GM18511 (cell line): ENCODE results near the gene PDXDC1.
"Not testable (repeated sequence)": the region's sequence is repeated elsewhere in the genome, so short reads cannot be mapped to it uniquely, and the experiment has no call there.

ENCODE experiments used
- ATAC-seq: cut with Tn5 transposase; IDR thresholded peaks from one replicate; pipeline ENCODE4 v1.9.1; 2021; ENCODE audit warnings: mild to moderate bottlenecking, moderate library complexity; ENCODE audit not compliant: unreplicated experiment

The PDXDC1 gene

DNA sequence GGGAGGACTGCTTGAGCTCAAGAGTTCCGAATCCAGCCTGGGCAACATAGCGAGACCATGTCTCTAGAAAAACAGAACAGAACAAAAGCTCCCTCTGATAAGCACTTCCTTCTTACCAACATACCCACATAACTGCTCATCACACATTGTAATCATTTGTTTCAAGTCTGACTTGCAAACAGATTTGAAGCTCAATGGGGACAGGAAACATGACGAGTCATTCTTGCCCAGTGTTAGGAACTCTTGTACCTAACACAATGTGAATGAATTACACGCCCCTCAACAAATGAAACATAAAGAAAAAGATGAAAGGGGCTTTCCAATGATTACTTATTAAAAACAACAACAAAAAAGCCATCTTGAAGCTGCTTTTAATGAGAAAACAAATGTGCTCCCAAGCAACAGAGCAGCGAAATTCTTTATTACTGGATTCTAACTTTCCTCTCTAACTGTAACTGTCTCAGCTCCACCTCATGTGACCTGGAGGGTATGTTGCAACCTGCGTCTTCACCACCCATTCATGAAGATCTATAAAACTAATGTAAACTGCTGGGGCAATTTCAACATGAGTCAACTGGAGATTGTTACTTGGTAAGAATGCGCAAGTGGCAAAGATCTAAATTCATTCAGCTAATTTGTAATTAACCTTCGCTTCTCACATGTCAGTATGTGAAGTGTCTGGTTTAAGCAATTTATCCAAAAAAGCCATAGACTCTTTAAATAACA, 87.4 kb downstream of the PDXDC1 start:
- ATAC-seq, result not testable (repeated sequence)

DNA sequence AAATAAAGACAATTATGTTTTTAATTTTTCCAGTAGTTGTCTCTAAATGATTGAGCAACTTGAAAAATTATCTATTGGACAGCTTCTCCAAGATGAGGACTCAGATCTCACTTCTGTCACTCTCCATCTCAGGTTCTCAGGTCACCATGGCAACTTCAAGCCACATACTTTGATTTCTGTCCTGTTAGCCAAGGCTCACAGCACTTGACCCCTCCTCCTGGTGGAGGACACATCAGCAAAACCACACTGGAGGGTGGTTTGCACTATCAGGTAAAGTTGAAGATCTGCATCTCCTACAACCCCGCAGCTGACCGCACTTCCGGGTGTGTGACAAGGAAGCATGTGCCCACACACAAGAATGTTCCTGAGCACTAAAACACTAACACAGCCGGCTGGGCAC, 91.1 kb downstream of the PDXDC1 start:
- ATAC-seq, result not testable (repeated sequence)

DNA sequence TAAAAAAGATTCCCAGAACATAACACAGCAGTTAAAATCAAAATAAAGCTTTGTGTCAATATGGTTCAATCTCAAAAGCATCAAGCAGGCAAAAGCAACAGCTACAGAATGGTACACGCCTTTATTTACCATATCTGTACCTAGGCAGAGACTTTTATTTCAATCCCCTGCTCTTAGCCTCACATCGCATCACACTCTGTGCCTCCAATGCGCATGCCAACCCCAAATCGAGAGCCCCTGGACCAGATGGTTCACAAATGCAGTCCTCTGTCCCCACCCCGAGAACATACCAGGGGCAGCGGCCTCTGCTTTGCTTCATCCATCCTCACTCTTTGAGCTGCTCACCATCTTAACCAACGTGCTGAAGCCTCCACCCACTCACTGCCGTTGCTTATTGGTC, 91.9 kb downstream of the PDXDC1 start:
- ATAC-seq, result not testable (repeated sequence)

DNA sequence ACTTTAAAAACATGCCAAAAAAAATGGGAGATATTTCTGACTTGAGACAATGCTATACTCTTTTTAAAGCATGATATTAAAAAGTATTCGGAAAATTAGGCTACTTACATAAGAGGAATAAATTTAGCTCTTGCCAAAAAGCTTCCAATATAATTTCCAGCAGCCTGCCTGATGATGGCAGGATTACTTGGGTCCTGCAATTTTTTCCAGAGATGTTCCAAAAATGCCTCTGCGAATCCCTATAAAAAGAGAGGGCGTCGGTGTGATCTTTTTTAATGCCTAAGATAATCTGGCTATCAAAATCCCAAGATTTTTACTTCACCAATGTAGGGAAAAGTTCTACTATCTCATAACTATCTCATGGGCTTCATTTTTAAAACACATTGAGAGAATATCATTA, 96.2 kb downstream of the PDXDC1 start:
- ATAC-seq, result not testable (repeated sequence)

DNA sequence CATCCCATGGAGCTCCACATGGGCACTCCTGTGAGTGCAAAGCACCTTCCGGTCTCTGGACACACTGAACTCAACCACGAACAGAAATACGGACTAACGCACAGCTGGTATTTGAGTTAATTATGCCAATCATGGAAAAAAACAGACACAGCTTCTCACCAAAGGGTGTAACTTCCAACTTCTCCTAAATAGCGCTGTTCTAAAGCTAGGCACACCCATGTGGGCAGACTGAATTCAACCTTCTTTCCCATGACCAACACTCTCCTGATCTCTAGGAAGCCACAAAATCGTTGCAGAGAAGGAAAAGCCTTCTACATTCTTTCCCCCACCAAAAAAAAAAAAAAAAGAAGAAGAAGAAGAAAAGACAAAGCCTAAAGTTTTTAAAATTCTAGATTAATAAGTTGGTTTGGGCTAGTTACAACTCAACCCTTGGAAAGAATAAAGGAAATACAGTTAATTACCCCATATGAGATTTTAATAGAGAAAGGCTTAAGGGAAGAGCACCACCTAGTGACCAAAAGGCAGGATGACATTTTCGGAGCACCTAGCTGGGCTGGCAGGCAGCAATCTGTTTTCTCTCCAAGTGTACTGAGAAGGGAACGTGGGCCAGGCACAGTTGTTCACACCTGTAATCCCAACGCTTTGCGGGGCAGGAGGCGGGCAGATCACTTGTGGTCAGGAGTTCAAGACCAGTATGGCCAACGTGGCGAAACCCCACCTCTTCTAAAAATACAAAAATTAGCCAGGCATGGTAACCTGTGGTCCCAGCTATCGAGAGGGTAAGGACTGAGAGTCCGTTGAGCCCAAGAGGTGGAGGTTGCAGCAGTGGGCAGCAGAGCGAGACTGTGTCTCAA, 97.3 kb downstream of the PDXDC1 start:
- not testable (repeated sequence) for ATAC-seq

DNA sequence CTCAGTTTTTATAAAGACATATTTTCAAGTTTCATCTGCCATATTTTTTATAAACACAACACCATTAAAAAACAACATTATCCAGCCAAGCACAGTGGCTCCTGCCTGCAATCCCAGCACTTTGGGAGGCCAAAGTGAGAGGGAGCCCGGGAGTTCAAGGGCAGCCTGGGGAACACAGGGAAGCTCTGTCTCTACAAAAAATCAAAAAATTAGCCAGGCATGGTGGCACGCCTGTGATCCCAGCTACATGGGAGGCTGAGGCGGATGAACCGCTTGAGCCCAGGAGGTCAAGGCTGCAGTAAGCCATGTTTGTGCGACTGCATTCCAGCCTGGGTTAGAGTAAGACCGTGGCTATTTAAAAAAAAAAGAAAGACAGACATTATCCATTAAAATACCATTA, 98.3 kb downstream of the PDXDC1 start:
- no peak for ATAC-seq

DNA sequence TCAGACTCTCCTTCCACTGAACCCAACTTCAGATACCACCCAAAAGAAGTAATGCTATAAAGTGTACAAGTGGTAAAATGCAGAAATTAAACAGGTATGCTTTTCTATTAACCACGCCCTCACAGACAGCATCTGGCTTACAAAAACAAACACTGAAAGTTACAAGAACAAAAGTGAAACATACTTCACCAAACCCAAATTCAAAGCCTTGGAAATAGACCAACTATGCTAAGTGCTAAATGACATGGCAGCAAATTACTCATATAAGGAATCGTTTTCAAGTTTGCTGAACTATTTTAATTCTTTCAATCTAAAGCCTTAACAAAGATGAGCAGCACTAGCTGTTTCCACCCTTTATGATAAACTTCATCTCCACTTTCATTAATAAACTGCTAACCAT, 101.3 kb downstream of the PDXDC1 start:
- not testable (repeated sequence) for ATAC-seq

DNA sequence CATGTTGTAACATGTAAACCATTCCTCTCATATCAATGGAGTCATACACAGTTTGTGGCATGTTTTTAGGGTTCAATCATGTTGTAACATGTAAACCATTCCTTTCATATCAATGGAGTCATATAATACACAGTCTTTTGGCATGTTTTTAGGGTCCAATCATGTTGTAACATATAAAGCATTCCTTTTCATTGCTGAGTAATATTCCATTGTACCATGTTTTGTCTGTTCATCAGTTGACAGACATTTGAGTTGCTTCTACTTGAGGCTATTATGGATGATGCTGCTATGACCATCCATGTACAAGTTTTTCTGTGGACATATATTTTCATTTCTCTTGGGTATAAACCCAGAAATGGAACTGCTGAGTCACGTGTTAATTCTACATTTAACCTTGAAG, 106.1 kb downstream of the PDXDC1 start:
- not testable (repeated sequence) for ATAC-seq

DNA sequence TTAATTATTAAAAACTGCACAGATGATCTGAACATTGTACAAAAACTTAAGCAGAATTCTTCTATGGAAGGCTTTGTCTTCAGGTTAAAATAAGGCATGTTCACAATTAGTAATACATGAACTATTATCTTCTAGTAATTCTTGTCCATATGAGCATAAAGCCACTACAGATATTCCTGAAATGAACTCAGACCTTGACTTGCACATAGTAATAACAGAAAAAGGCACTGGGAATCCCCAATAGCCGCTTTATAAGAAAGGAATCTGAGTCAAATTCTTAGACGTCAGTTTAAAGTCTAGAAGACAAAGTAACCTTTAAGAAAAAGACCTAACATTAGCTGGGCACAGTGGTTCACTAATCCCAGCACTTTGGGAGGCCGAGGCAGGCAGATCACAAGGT, 108.0 kb downstream of the PDXDC1 start:
- not testable (repeated sequence) for ATAC-seq

DNA sequence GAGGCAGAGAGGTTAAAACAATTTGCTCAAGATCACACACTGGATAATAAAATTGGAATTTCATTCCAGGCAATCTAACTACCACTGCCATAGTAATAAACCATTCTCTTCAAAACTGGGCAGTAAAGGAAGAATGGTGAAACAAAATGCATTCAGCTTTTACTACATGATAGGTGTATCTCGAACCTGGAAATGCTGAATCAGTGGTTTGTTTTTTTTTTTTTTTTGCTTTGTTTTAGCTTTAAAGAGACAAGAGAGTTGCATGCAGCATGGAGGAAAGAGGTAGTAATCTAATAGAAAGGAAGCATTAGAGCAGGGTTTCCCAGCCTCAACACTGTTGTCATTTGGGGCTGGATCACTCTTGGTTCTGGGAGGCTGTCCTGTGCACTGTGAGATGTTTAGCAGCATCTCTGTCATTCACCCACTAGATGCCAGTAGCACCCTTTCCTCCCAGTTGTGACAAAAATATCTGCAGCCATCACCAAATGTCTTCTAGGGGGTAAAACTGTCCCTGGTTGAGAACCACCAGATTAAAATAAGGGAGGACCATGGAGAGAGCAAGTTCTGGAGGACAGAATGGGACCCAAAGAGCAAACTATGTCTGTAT, 115.9 kb downstream of the PDXDC1 start:
- not testable (repeated sequence) for ATAC-seq

DNA sequence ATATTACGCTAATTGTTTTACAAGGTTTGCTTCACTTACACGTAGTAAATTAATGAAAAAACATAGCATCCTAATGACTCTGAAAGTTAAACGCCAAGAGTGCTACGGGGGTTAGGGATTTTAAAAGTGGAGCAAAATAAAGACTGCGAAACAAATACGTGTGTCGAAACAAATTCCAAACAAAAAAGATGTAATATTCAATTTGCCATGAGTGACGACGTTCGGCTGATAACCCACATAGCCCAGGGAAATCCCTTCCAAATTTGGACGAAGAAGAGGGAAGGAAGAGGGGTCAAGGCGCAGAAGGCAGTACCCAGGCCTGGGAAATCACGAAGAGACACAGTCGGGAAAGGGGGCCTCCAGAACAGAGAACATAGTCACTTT, 118.7 kb downstream of the PDXDC1 start:
- ATAC-seq, result not testable (repeated sequence)

DNA sequence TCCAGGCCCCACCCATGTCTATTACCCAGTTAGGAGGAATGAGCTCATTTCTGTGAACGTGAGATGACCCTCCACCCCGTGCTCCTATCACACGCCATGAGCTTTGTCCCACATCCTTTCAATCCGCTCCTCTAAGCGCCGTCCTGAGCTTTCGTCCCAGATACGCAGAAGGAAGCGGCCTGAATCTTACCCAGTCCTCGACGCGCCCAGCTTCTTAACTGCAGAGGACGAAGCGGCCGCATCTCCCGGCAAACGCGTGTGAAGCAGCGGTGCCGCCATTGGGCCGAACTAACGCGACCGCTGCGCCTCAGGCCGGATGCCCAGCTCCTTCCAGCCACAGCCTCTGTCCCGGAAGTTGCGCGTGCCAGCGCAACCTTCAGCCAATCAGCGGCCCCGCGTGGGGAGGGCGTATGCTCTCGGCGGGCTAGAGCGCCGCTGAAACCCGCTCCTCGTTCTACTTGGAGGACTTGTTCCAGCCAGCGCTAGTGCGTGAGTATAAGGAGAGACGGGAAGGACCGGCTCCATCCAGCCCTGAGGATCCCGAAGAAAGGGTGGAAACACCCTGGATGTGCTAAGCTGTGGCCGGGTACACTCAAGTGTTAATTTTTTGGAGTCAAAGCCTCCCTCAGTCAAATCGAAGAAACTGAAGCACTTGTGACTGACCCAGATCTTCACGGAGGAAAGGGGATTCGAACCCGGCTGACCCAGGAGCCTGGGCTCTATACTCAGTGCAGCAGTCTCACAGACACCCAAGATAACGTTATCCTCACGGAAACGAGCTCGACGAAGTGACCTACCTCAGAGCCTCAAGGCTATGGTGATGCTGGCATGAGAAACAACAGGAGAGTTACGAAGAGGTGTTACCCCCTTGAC, 119.4 kb downstream of the PDXDC1 start, which contains the start of gene RRN3:
TSS of gene RRN3 (minus strand) at position 318 of the 873 bp plus-strand sequence. CDS start at position 279, 39 bp downstream.
- peak; percentile 99 for ATAC-seq

DNA sequence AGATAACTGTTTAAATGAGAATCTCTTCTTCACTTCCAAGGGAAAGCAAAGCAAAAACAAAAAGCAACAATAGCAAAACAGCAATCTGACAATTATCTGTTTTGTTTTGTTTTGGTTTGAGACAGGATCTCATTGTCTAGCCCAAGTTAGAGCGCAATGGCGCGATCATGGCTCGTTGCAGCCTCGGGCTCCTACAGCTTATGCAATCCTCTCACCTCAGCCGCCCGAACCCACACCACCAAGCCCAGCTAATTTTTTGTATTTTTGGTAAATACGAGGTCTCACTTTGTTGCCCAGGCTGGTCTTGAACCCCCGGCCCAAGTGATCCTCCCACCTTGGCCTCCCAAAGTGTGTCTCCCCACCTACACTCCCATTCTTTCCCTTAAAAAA, 121.8 kb downstream of the PDXDC1 start:
- ATAC-seq, result not testable (repeated sequence)

DNA sequence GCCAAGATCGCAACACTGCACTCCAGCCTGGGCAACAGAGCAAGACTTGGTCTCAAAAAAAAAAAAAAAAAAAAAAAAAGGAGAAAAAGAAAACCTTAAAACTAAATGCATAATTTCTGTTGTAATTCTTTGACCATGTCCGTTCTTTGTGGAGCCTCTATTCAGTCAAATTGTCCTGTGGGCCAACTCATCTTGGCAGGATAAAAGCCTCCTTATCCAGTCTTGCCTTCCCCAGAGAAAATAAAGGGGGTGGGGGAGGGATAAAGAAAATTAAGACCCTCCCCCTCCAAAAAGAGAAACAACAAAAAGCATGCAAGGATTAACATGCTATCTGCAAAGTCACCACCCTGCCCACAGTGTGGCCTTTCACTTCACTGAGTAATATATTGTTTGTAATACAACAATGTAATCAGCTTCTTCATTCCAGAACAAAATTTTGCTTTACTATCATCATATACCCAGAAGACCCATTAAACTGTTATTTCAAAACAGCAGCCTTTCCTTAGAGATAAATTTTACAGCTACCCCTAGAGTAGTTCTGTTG, 124.6 kb downstream of the PDXDC1 start:
- ATAC-seq, result not testable (repeated sequence)

DNA sequence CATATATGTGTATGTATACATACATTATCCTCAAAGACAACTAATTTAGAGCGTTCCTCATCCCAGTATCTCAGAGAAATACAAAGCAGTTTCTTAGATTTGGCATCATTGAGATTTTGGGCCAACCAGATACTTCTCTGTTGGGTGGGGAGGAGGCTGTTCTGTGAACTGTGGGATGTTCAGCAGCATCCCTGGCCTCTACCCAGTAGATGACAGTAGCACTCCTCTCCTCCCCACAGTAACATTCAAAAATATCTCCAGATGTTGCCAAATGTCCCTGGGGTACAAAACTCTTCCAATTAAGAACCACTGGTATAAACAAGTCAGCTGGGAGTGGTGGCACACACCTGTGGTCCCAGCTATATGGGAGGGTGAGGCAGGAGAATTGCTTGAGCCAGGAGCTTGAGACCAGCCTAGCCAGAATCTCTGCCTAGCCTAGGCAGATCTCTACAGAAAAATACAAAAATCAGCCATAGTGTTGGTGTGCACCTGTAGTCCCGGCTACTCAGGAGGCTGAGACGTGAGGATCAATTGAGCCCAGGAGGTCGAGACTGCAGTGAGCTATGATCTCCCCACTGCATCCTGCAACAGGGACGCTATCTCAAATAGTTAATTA, 125.7 kb downstream of the PDXDC1 start:
- ATAC-seq, result not testable (repeated sequence)

DNA sequence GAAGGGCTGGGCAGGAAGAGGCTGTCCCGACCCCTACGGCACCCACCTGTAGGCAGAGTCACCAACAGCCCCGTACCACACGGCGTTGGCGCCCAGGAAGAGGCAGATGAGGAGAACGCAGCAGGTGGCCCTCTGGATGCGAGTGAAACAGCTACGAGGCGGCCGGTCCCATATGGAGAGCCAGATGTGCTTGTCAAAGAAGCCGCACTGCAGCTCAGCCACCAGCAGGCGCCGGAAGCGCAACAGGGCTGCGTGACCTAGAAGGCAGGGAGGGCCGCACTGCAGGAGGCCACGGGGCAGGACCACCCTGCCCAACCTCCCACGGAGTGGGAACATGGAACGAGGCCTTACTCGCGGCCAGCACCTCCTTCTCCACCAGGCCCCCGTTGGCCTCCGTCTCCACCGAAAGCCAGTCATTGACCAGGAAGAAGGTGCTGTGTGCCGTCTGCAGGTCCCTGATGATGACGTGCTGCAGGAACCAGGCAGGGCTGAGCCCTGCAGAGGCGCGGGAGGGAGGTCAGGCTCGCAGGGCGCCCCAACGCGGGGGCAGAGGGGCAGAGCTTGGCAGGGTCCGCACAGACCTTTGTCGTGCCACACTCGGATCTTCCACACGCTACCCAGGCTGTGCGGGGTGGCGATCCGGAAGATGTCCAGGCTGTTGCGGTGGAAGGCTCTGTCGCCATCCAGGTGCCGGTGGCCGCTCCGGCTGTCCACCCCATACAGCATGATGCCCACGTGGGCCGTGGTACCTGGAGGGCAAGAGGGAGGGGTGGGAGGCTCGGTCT, 153.0 kb downstream of the PDXDC1 start:
- not testable (repeated sequence) for ATAC-seq

DNA sequence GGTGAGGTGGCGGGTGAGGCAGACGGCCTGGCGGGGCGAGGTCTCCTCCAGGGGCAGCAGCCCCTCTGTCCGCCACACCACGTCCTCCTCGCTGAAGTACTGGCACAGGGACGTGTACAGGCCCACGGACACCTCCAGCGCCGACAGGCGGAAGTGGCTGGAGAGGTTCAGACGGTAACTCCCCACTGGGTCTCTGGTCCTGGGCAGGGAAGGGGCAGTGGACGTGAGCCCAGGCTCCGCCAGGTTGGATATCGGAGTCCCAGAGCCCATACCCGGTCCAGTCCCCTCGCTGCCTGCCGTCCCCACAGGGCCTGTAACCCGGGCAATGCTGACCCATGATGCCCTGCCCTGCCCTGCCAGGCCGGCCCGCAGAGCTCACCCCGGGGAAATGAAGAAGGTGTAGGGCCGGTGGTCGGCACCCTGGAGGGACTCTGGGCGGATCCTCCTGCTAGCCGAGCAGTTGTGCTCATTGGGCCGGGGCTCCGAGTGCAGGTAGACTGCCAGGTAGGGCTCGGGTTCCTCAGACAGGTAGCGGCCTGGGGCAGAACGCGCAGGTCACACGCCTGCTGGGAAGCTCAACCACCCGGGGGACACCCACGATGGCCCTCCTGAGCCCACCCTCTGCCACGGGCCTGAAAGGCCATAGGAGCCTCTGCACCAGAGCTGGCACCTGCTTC, 155.6 kb downstream of the PDXDC1 start:
- not testable (repeated sequence) for ATAC-seq

DNA sequence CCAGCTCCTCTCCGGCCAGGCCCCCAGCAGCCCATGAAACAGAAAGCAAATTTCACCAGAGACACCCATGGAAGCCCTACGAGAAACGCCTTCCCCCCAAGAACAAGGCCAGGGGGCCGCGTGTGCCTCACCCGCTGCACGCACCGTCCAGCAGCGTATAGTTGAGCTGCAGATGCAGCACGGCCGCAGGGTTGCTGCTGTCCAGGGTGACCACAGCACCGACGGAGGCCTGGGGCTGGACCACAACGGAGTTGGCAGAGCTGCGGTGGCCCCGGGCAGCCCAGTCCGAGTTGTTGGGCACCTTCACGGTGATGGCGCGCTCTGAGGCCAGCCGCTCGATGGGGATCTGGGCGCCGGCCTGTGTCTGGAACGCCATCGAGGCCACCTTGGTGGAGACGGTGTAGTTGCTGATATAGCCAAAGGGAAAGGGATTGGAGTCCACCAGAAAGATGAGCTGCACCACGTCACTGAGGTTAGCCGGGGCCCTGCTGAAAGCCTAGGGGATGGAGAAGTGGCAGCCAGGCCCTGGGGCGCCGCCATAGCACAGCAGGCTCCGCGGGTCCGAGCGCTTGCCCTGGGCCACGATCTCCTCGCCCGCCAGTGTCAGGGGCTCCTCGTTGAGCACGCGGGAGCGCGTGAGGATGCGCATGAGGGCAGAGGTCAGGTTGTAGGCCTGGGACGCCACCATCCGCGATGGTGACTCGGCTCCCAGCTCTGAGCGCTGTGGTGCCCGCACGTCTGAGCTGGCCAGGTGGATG, 156.3 kb downstream of the PDXDC1 start:
- not testable (repeated sequence) for ATAC-seq
